IMR-90 (cell line): ENCODE data around the gene SLCO3A1.

Experiments used
- CHD1 ChIP-seq: IDR thresholded peaks from 2 replicates; pipeline ENCODE4 v1.6.1; 2012; ENCODE audit warnings: low read depth, low read length, improper control_type of control experiment
- MAZ ChIP-seq: IDR thresholded peaks from 2 replicates; pipeline ENCODE4 v1.6.1; 2012; ENCODE audit warnings: low read depth, mild to moderate bottlenecking, low read length, improper control_type of control experiment, moderate library complexity, borderline replicate concordance
- TF ChIP-seq, protein P1 (sequence below): conservative IDR thresholded peaks from 2 replicates; pipeline ENCODE4 v1.5.1; 2012; ENCODE audit warnings: mild to moderate bottlenecking, low read depth, low read length, improper control_type of control experiment

DNA sequence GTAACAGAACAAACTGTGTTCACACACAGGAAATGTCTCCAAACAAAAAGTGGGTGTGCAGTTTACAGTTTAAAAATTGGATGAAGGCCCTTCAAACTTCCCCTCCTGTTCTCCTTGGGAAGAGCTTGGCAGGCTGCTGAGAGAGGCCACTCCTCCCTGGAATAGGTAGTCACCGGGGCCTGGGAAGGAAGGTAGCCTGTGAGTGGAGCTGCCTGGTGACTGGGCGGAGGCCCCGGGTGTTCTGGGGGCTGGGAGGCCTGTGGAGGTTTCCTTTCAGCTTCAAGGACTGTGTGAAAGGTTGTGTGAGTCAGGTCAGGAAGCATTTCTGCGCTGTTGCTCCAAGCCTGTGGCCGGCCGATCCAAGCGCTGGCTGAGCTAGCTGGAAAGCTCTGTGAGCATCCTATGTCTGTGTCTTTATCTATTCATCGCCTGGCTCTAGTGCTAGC lies 14.1 kb downstream of the SLCO3A1 start:
- TF ChIP-seq CHD1 (no peak), MAZ (no peak)
- TF ChIP-seq, protein P1, sequence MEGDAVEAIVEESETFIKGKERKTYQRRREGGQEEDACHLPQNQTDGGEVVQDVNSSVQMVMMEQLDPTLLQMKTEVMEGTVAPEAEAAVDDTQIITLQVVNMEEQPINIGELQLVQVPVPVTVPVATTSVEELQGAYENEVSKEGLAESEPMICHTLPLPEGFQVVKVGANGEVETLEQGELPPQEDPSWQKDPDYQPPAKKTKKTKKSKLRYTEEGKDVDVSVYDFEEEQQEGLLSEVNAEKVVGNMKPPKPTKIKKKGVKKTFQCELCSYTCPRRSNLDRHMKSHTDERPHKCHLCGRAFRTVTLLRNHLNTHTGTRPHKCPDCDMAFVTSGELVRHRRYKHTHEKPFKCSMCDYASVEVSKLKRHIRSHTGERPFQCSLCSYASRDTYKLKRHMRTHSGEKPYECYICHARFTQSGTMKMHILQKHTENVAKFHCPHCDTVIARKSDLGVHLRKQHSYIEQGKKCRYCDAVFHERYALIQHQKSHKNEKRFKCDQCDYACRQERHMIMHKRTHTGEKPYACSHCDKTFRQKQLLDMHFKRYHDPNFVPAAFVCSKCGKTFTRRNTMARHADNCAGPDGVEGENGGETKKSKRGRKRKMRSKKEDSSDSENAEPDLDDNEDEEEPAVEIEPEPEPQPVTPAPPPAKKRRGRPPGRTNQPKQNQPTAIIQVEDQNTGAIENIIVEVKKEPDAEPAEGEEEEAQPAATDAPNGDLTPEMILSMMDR: no peak
